GM19351 (cell line): ENCODE data around the gene SIRT7.

ENCODE experiments used
- ATAC-seq: cut with Tn5 transposase; IDR thresholded peaks from one replicate; pipeline ENCODE4 v1.9.1; 2021; ENCODE audit warnings: mild to moderate bottlenecking, moderate library complexity; ENCODE audit not compliant: unreplicated experiment

The SIRT7 gene

GRCh38 chr17:81866440-81867169 is 51.4 kb downstream of the SIRT7 start:
- ATAC-seq = no peak

- ATAC-seq = no peak
These were observed 52.1 kb downstream of the SIRT7 start for GRCh38 chr17:81865733-81866439.

- ATAC-seq = no peak
These were observed 52.6 kb downstream of the SIRT7 start for GRCh38 chr17:81865358-81865732.

- ATAC-seq = no peak
These were observed 53.9 kb downstream of the SIRT7 start for GRCh38 chr17:81863833-81864768.

- no peak for ATAC-seq
These were observed 54.8 kb downstream of the SIRT7 start for GRCh38 chr17:81863123-81863675.
